Activated T-helper 1 cell treated with anti-CD3 and anti-CD28 coated beads, Interleukin-12 subunit alpha, Interleukin-12 subunit beta, Interleukin-2, Interleukin-4 antibody, amounts not matched to agents 30 ng/mL and 10 ng/mL and 1 ng/mL, durations not matched to agents 14 hours and 24 hours and 36 hours (primary cell): ENCODE data around the gene CLDN16. TPM values are rescaled to one million over a fixed set of nuclear protein-coding genes. Genes with fewer than 3 reads are reported as not detected.

Experiments used
- DNase-seq: peaks from one replicate; pipeline ENCODE4 v3.0.0; 2021; ENCODE audit warnings: low spot score
- H3K27ac Mint-ChIP-seq: one replicate; pipeline ENCODE4 v1.8.0; 2021; ENCODE audit warnings: mild to moderate bottlenecking, mixed read lengths
- H3K27me3 Mint-ChIP-seq: one replicate; pipeline ENCODE4 v1.8.0; 2022; ENCODE audit warnings: mild to moderate bottlenecking, moderate library complexity, mixed read lengths; ENCODE audit not compliant: insufficient read depth
- H3K36me3 Mint-ChIP-seq: one replicate; pipeline ENCODE4 v1.8.0; 2021; ENCODE audit warnings: low read depth, mixed read lengths
- H3K4me1 Mint-ChIP-seq: one replicate; pipeline ENCODE4 v1.8.0; 2021; ENCODE audit warnings: low read depth, mixed read lengths
- H3K4me3 Mint-ChIP-seq: one replicate; pipeline ENCODE4 v1.8.0; 2021; ENCODE audit warnings: mild to moderate bottlenecking, moderate library complexity, mixed read lengths
- H3K9me3 Mint-ChIP-seq: one replicate; pipeline ENCODE4 v1.8.0; 2021; ENCODE audit warnings: mixed read lengths
- intact Hi-C: fragments of 100-400 bp; cut with micrococcal nuclease; formaldehyde crosslinking; loops from one replicate; pipeline ENCODE4 v1.15.1; 2024
- total RNA-seq: library from RNA; stranded (reverse); gene quantifications from 2 replicates; pipeline ENCODE4 v1.2.3, GENCODE V29; 2022

The CLDN16 gene
- total RNA-seq, 1 donor from 2014 or later = not detected

GRCh38 chr3:190385731-190386688 lies 2.0 kb upstream of the CLDN16 start:
- Mint-ChIP-seq H3K9me3 (no peaks in the 10 kb centered on the region), H3K4me1 (no peaks in the 10 kb centered on the region), H3K36me3 (no peaks in the 10 kb centered on the region), H3K4me3 (no peak overlapping the region), H3K27ac (no peak overlapping the region), H3K27me3 (no peaks in the 10 kb centered on the region)
- no peak for DNase-seq
- intact Hi-C loops = no loop called here

GRCh38 chr3:190388703-190389102 lies 740 bp downstream of the CLDN16 start:
- DNase-seq = no peak
- H3K4me1 Mint-ChIP-seq = no peaks in the 10 kb centered on the region
- no peak overlapping the region for H3K4me3 Mint-ChIP-seq
- no peaks in the 10 kb centered on the region for H3K9me3 Mint-ChIP-seq
- no peak overlapping the region for H3K27ac Mint-ChIP-seq
- peaks cover 3% of the 10 kb centered on the region for H3K27me3 Mint-ChIP-seq
- intact Hi-C loops = no loop called here
- no peaks in the 10 kb centered on the region for H3K36me3 Mint-ChIP-seq

DNA sequence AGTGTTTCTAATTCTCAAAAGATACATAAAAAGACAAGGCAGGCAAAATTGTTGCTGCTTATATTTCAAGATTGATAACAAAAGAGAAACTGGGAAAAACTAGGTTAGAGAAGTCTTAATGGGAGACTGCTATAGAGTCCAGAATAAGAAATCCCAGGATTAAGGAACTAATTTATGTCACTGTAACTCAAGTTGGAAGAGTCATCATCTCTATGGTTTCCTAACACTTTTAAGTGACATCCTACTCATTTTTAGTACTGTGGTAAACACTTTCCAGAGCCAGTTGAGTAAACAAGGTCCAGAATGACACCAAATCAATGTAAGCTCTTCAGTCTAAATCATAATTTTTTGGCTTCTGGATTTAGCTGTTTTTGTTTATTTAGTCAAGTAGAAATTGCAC lies 8.0 kb downstream of the CLDN16 start:
- H3K27ac Mint-ChIP-seq = no peak overlapping the region
- no peaks in the 10 kb centered on the region for H3K4me1 Mint-ChIP-seq
- DNase-seq = no peak
- no peaks in the 10 kb centered on the region for H3K9me3 Mint-ChIP-seq
- H3K27me3 Mint-ChIP-seq = peaks cover 7% of the 10 kb centered on the region
- intact Hi-C loops = no loop called here
- H3K4me3 Mint-ChIP-seq = no peak overlapping the region
- no peaks in the 10 kb centered on the region for H3K36me3 Mint-ChIP-seq

- Mint-ChIP-seq H3K9me3 (no peaks in the 10 kb centered on the region), H3K27me3 (peaks cover 4% of the 10 kb centered on the region), H3K36me3 (no peaks in the 10 kb centered on the region), H3K4me1 (no peaks in the 10 kb centered on the region), H3K4me3 (no peak overlapping the region), H3K27ac (no peak overlapping the region)
- DNase-seq = no peak
- intact Hi-C loops = no loop called here
These were observed 9.9 kb downstream of the CLDN16 start for GRCh38 chr3:190397889-190398288.

GRCh38 chr3:190399677-190400076 lies 11.7 kb downstream of the CLDN16 start:
- Mint-ChIP-seq H3K9me3 (no peaks in the 10 kb centered on the region), H3K27ac (no peak overlapping the region), H3K27me3 (peaks cover 4% of the 10 kb centered on the region), H3K4me3 (no peak overlapping the region), H3K36me3 (no peaks in the 10 kb centered on the region), H3K4me1 (no peaks in the 10 kb centered on the region)
- intact Hi-C loops = no loop called here
- DNase-seq = no peak

- no peak for DNase-seq
- H3K36me3 Mint-ChIP-seq = no peaks in the 10 kb centered on the region
- intact Hi-C loops = no loop called here
- H3K9me3 Mint-ChIP-seq = no peaks in the 10 kb centered on the region
- H3K27me3 Mint-ChIP-seq = peaks cover 4% of the 10 kb centered on the region
- no peaks in the 10 kb centered on the region for H3K4me1 Mint-ChIP-seq
- no peak overlapping the region for H3K27ac Mint-ChIP-seq
- no peak overlapping the region for H3K4me3 Mint-ChIP-seq
These were observed 14.0 kb downstream of the CLDN16 start for GRCh38 chr3:190401963-190402362.

DNA sequence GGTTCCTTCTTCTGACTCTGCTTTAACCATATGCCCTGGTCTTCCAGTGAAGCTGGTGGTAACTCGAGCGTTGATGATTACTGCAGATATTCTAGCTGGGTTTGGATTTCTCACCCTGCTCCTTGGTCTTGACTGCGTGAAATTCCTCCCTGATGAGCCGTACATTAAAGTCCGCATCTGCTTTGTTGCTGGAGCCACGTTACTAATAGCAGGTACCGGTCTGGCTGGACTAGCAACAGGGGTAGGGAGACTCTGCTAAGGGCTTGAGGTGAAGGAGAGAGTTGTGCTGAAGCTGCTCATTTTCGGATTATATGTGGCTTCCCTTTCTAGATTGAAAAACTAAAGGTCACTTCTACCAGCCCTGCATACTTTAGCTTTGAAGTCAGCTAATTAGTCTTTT lies 16.8 kb downstream of the CLDN16 start:
- no peak overlapping the region for H3K4me3 Mint-ChIP-seq
- no peaks in the 10 kb centered on the region for H3K4me1 Mint-ChIP-seq
- H3K27me3 Mint-ChIP-seq = no peaks in the 10 kb centered on the region
- H3K27ac Mint-ChIP-seq = no peak overlapping the region
- intact Hi-C loops = no loop called here
- no peaks in the 10 kb centered on the region for H3K36me3 Mint-ChIP-seq
- DNase-seq = no peak
- H3K9me3 Mint-ChIP-seq = no peaks in the 10 kb centered on the region

GRCh38 chr3:190414297-190414696 lies 26.3 kb downstream of the CLDN16 start:
- H3K4me3 Mint-ChIP-seq = no peak overlapping the region
- H3K27me3 Mint-ChIP-seq = no peaks in the 10 kb centered on the region
- H3K4me1 Mint-ChIP-seq = no peaks in the 10 kb centered on the region
- no peaks in the 10 kb centered on the region for H3K9me3 Mint-ChIP-seq
- no peak for DNase-seq
- no peak overlapping the region for H3K27ac Mint-ChIP-seq
- intact Hi-C loops = no loop called here
- H3K36me3 Mint-ChIP-seq = no peaks in the 10 kb centered on the region

DNA sequence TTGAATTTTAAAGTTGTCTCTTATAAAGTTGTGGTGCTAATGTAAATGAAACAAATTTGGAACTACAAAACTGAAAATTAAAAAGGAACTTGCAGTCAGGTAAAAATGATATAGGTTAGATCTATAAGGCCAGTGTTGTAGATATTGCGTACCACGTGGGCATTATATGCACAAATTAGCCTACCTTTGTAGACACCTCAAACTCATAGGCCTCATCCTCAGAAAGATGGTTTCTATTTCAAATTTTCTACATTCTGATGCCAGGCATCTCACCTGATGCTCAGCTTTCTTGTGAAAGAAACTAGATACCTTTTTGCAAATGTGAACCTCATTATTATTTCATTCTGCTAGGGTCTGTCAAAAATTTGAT lies 36.1 kb downstream of the CLDN16 start:
- no peak for DNase-seq
- intact Hi-C loops = loop anchor here (1.0 to 5.0 kb wide), 3 partner anchors 199 to 457 kb away; no protein-coding TSS in a partner anchor
- H3K4me3 Mint-ChIP-seq = no peak overlapping the region
- H3K36me3 Mint-ChIP-seq = no peaks in the 10 kb centered on the region
- no peaks in the 10 kb centered on the region for H3K4me1 Mint-ChIP-seq
- H3K9me3 Mint-ChIP-seq = no peaks in the 10 kb centered on the region
- H3K27me3 Mint-ChIP-seq = peaks cover 6% of the 10 kb centered on the region
- no peak overlapping the region for H3K27ac Mint-ChIP-seq

- intact Hi-C loops = loop anchor here (1.0 to 5.0 kb wide), 3 partner anchors 199 to 457 kb away; no protein-coding TSS in a partner anchor
- Mint-ChIP-seq H3K4me1 (no peaks in the 10 kb centered on the region), H3K4me3 (no peak overlapping the region)
These were observed 36.8 kb downstream of the CLDN16 start for GRCh38 chr3:190424478-190425439.

GRCh38 chr3:190425833-190426232 lies 37.9 kb downstream of the CLDN16 start:
- H3K27ac Mint-ChIP-seq = no peak overlapping the region
- H3K4me1 Mint-ChIP-seq = no peaks in the 10 kb centered on the region
- no peak overlapping the region for H3K4me3 Mint-ChIP-seq
- no peaks in the 10 kb centered on the region for H3K9me3 Mint-ChIP-seq
- no peak for DNase-seq
- H3K27me3 Mint-ChIP-seq = peaks cover 6% of the 10 kb centered on the region
- intact Hi-C loops = no loop called here
- H3K36me3 Mint-ChIP-seq = no peaks in the 10 kb centered on the region

More at GRCh38 chr3:190424478-190425439, 36.8 kb downstream of the CLDN16 start:
- H3K27ac Mint-ChIP-seq = no peak overlapping the region
- DNase-seq = no peak
- H3K9me3 Mint-ChIP-seq = no peaks in the 10 kb centered on the region
- H3K36me3 Mint-ChIP-seq = no peaks in the 10 kb centered on the region
- H3K27me3 Mint-ChIP-seq = peaks cover 6% of the 10 kb centered on the region

DNA sequence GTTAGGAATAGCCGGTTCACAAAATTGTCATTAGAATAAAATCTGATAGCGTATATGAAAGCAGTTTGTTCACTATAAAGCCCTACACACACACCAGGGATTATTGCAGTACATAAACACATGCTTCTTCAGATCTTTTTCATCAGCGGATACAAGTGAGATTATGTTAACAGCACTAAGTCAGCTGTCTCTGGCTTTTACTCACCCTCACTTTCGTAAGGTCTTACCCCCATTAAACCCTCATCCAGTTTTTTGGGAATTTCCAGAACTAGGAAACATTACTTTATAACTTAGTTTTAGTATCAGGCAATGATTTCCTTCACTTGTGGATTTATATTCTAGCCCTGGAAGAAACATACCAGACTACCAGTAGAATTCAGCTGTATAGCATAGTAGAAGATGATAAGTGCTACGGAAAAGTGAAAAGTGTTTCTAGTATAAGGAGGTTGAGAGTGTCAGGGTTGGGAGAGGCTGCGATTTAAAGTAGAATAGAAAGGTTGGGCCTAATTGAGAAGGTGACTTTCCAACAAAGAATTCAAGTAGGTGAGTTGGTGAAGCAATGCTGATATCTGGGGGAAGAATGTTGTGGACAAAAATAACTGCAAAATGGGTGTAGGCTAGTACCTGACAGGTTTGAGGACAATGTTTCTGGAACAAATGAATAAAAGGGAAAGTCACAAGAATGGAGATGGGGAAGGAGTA lies 39.0 kb downstream of the CLDN16 start:
- intact Hi-C loops = no loop called here
- no peaks in the 10 kb centered on the region for H3K9me3 Mint-ChIP-seq
- no peak overlapping the region for H3K27ac Mint-ChIP-seq
- no peaks in the 10 kb centered on the region for H3K4me1 Mint-ChIP-seq
- H3K27me3 Mint-ChIP-seq = peaks cover 6% of the 10 kb centered on the region
- H3K4me3 Mint-ChIP-seq = no peak overlapping the region
- H3K36me3 Mint-ChIP-seq = no peaks in the 10 kb centered on the region
- no peak for DNase-seq
